Pancreas (tissue), 10 donors: ENCODE data around the gene GNA14. TPM values are rescaled to one million over a fixed set of nuclear protein-coding genes. Genes with fewer than 3 reads are reported as not detected.

Source experiments
- ATAC-seq, 4 donors: fragments of 200-7000 bp; cut with Tn5 transposase; one replicate each; pipeline versions ENCODE4 v1.8.0 to v1.9.1; 2020; ENCODE audit warnings: mild to moderate bottlenecking in 4 of 4, moderate library complexity in 4 of 4
- DNase-seq, 6 donors: peaks; one replicate each; pipeline ENCODE4 v3.0.0-alpha.2; 2020
- FAIRE-seq: peaks from 2 replicates; lab custom pipeline; 2012; peaks lifted over from hg19 to GRCh38; lab: Jason Lieb, UNC
- H3K27ac ChIP-seq, 4 donors: fragments of 200-600 bp; sonication (generic); 1 replicate in 3 of 4; 2 replicates in 1 of 4; pipeline versions ENCODE4 v1.5.0 to v1.8.0; 2020
- H3K27me3 ChIP-seq, 4 donors: fragments of 200-600 bp; one replicate each; pipeline ENCODE4 v1.8.0; 2021
- H3K36me3 ChIP-seq, 3 donors: fragments of 200-600 bp; sonication (generic) in 1 of 3; one replicate each; pipeline versions ENCODE4 v1.5.0 to v1.8.0; 2020 to 2021
- H3K4me1 ChIP-seq, 3 donors: fragments of 200-600 bp; one replicate each; pipeline ENCODE4 v1.8.0; 2021
- H3K4me3 ChIP-seq, 4 donors: fragments of 200-600 bp; sonication (generic) in 2 of 4; one replicate each; pipeline versions ENCODE4 v1.5.0 to v1.8.0; 2020 to 2021
- H3K9me3 ChIP-seq, 4 donors: fragments of 200-600 bp; one replicate each; pipeline ENCODE4 v1.8.0; 2021
- CTCF ChIP-seq, 4 donors: fragments of 200-600 bp; sonication (generic) in 3 of 4; IDR thresholded peaks; one replicate each; pipeline versions ENCODE4 v1.5.0 to v1.8.0; 2021; ENCODE audit warnings: antibody characterized with exemption in 4 of 4
- WGBS, 2 donors: extraction: QIAGEN DNeasy Blood & Tissue Kit; methylation state at CpG; one replicate each; pipeline ENCODE4 v1.1.7; 2013; 5-methylcytosine and 5-hydroxymethylcytosine counted together
- intact Hi-C, 3 donors: fragments of 100-400 bp; cut with DNase I; formaldehyde crosslinking; loops; one replicate each; pipeline versions ENCODE4 v1.11.1 to v1.14.2; 2022
- polyA plus RNA-seq, 2 donors: library from polyadenylated mRNA; stranded (reverse); fragments of 200-250 nt; gene quantifications; one replicate each; pipeline ENCODE4 v1.2.3, GENCODE V29; 2013
- total RNA-seq, 6 donors: library from RNA; stranded (reverse); fragmentation: NEBNext Ultra II Directional in 4 of 6; extraction: Animal tissue kit (Norgen Biotek cat#: 25700) in 4 of 6; gene quantifications; one replicate each; pipeline versions ENCODE4 v1.2.1 to v1.2.4, GENCODE V29; 2021 to 2023
- donor health status: healthy with polysubstance abuse.
- donor health status: DM: no; HTN: no; CAD: no; lungs with moderate emphysema.
- donor health status: DM: no; HTN: no; CAD: no.
- donor health status: control.
- donor health status: control.
- donor health status: Bipolar disorder and iron deficiency.
- donor health status: DM: yes; HTN: yes; CAD: no.
- donor health status: DM: no; HTN: no; CAD: no.
- donor health status: DM: no; HTN: no; CAD: no.
- donor health status: DM: yes; HTN: yes; CAD: no.

Gene GNA14
- total and polyA plus RNA-seq, 8 donors = 0.92 to 2.0 (median 1.5) TPM

GRCh38 chr9:77589046-77589795 lies 58.9 kb downstream of the GNA14 start:
- 57 to 66% methylated on average over 6 of the region's 6 CpGs for WGBS, 2 donors
- DNase-seq (no peak), ATAC-seq (peak in 3 of 4 donors; percentile 35 to 80 (median 63)), FAIRE-seq (no peak)
- H3K9me3 ChIP-seq = no peaks in the 10 kb centered on the region
- H3K4me1 ChIP-seq = no peaks in the 10 kb centered on the region
- intact Hi-C loops = no loop called here
- H3K4me3 ChIP-seq = no peak overlapping the region
- peak overlapping the region in 1 of 4 donors; percentile 33 for H3K27ac ChIP-seq
- no peaks in the 10 kb centered on the region for H3K27me3 ChIP-seq
- no peak for TF ChIP-seq CTCF (IDR thresholded peaks at IDR 0.05)
- no peaks in the 10 kb centered on the region for H3K36me3 ChIP-seq

GRCh38 chr9:77588271-77588937 lies 59.7 kb downstream of the GNA14 start:
- H3K27me3 ChIP-seq = no peaks in the 10 kb centered on the region
- no peaks in the 10 kb centered on the region for H3K4me1 ChIP-seq
- WGBS, 2 donors = 67 to 71% methylated on average over 2 of the region's 2 CpGs
- no peak for TF ChIP-seq CTCF (IDR thresholded peaks at IDR 0.05)
- H3K36me3 ChIP-seq = no peaks in the 10 kb centered on the region
- H3K9me3 ChIP-seq = no peaks in the 10 kb centered on the region
- ATAC-seq (peak in 3 of 4 donors; percentile 30 to 63 (median 54)), DNase-seq (no peak), FAIRE-seq (no peak)
- intact Hi-C loops = no loop called here
- no peak overlapping the region for H3K4me3 ChIP-seq
- H3K27ac ChIP-seq = peak overlapping the region in 1 of 4 donors; percentile 33

- TF ChIP-seq CTCF (IDR thresholded peaks at IDR 0.05) = no peak
- Histone ChIP-seq H3K9me3 (no peaks in the 10 kb centered on the region), H3K4me1 (no peaks in the 10 kb centered on the region), H3K27ac (no peak overlapping the region), H3K4me3 (no peak overlapping the region), H3K27me3 (no peaks in the 10 kb centered on the region), H3K36me3 (no peaks in the 10 kb centered on the region)
- WGBS, 2 donors = 62 to 65% methylated on average over 2 of the region's 2 CpGs
- no peak for FAIRE-seq
- ATAC-seq = no peak
- DNase-seq = no peak
- intact Hi-C loops = no loop called here
These were observed 60.3 kb downstream of the GNA14 start for GRCh38 chr9:77587851-77588250.

- DNase-seq = no peak
- Histone ChIP-seq H3K27ac (no peak overlapping the region), H3K27me3 (no peaks in the 10 kb centered on the region), H3K36me3 (no peaks in the 10 kb centered on the region), H3K4me3 (no peak overlapping the region), H3K4me1 (no peaks in the 10 kb centered on the region), H3K9me3 (no peaks in the 10 kb centered on the region)
- no peak for FAIRE-seq
- no peak for TF ChIP-seq CTCF (IDR thresholded peaks at IDR 0.05)
- intact Hi-C loops = no loop called here
- ATAC-seq = no peak
These were observed 61.1 kb downstream of the GNA14 start for GRCh38 chr9:77587042-77587441.

- no peak overlapping the region for H3K4me3 ChIP-seq
- H3K27me3 ChIP-seq = no peaks in the 10 kb centered on the region
- intact Hi-C loops = no loop called here
- FAIRE-seq = no peak
- no peaks in the 10 kb centered on the region for H3K9me3 ChIP-seq
- no peak for TF ChIP-seq CTCF (IDR thresholded peaks at IDR 0.05)
- WGBS, 2 donors = 88 to 91% methylated on average over 12 of the region's 12 CpGs
- no peaks in the 10 kb centered on the region for H3K4me1 ChIP-seq
- ATAC-seq = no peak
- no peak for DNase-seq
- no peaks in the 10 kb centered on the region for H3K36me3 ChIP-seq
- no peak overlapping the region for H3K27ac ChIP-seq
These were observed 61.5 kb downstream of the GNA14 start for GRCh38 chr9:77586591-77586990.
